ENCODE data around the gene TNFRSF18.
A peak's percentile ranks its signal among the peaks of the same experiment; 100 is the strongest.

TNFRSF18 gene

GRCh38 chr1:1210726-1211540 is 4.5 kb upstream of the TNFRSF18 start:
- peak in 1 of 2 experiments; percentile 22 for DNase-seq

- DNase-seq = peak; percentile 75 to 79
These were observed 2.5 kb upstream of the TNFRSF18 start for GRCh38 chr1:1208713-1209433.

GRCh38 chr1:1207571-1207892 is 1.1 kb upstream of the TNFRSF18 start:
- DNase-seq = no peak

GRCh38 chr1:1206966-1207531 is 657 bp upstream of the TNFRSF18 start:
- peak in 1 of 2 experiments; percentile 65 for DNase-seq

- peak; percentile 50 to 51 for DNase-seq
These were observed 520 bp downstream of the TNFRSF18 start for GRCh38 chr1:1205769-1206375.

GRCh38 chr1:1204998-1205768 is 1.2 kb downstream of the TNFRSF18 start:
- DNase-seq = peak; percentile 44 to 55

- DNase-seq = no peak
These were observed 1.9 kb downstream of the TNFRSF18 start for GRCh38 chr1:1204425-1204920.

GRCh38 chr1:1203561-1204424 is 2.6 kb downstream of the TNFRSF18 start:
- no peak for DNase-seq

GRCh38 chr1:1202831-1203560 is 3.4 kb downstream of the TNFRSF18 start:
- peak in 1 of 2 experiments; percentile 41 for DNase-seq

GRCh38 chr1:1200876-1201810 is 5.2 kb downstream of the TNFRSF18 start:
- DNase-seq = peak; percentile 90 to 94

- DNase-seq = no peak
These were observed 6.2 kb downstream of the TNFRSF18 start for GRCh38 chr1:1199961-1200875.

- DNase-seq = no peak
These were observed 7.0 kb downstream of the TNFRSF18 start for GRCh38 chr1:1199141-1199960.

- DNase-seq = no peak
These were observed 7.8 kb downstream of the TNFRSF18 start for GRCh38 chr1:1198423-1199140.

GRCh38 chr1:1197551-1198422 is 8.6 kb downstream of the TNFRSF18 start:
- DNase-seq = no peak

GRCh38 chr1:1197188-1197500 is 9.2 kb downstream of the TNFRSF18 start:
- no peak for DNase-seq

All from activated T-cell treated with anti-CD3 and anti-CD28 coated beads, Interleukin-2, amount 50 U/mL, for 48 hours (primary cell).